Fibroblast of the conjunctiva (primary cell): ENCODE data around the gene PITPNB.

ENCODE experiments used
- DNase-seq: peaks from one replicate; pipeline ENCODE4 v3.0.0-alpha.2; 2010; ENCODE audit warnings: low read depth

Gene PITPNB

DNA sequence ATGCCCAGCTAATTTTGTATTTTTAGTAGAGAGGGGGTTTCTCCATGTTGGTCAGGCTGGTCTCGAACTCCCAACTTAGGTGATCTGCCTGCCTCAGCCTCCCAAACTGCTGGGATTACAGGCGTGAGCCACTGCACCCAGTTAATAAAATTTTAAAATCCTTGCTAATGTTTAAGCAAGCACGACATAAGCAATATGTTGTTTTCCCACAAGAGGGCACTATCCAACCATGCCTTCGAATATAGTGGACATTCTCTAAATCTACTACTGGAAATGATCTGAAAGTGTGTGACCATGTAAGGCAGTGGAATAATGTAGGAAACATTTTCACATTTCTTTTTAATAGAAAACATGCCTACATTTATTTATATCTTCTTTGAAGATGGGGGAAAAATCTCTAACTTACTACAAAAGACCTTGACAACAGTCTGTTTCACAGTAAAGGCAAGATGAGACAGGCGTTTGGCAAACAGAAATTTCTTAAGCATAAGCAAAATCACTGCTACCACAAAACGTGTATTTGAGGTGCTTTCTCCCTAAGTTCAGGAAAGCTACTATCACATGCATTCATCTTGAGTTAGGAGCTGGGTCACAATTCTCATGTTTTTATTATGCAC is 38.2 kb downstream of the PITPNB start:
- DNase-seq: peak; percentile 78

DNA sequence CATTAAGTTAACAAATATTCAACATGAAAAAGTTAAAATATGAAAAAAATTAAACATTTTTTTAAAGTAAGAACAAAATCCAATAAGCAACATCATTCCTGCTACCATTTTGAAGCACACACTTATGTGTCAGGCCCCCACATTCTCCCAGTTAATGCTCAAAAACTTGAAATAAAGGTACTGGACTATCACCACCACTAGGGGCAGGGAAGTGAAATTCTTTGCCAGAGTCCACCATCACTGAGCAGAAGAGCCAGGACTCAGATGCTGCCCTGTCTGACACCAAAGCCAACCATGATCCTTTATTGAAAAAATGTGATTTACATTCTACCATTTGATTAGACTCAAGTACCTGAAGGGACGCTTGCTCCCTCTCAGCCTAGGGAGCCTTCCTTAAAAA is 39.1 kb downstream of the PITPNB start:
- DNase-seq: no peak

DNA sequence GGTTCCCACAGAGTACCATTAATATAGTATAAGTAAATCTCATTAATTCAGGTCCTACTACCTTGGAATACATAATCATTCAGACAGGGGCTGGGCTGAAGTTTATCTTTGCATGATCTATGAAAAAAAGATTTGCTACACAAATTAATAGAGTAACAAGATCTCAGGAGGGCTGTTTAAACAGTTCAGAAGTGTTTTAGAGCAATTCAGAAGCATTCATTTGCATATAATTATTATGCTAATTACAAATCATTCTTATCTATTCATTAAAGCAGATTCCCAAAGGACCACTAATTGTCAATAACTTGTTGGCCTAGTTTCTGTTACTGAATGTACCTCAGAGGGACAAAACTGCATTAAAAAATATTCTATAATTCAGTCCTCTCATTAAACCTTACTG is 40.5 kb downstream of the PITPNB start:
- DNase-seq: no peak

DNA sequence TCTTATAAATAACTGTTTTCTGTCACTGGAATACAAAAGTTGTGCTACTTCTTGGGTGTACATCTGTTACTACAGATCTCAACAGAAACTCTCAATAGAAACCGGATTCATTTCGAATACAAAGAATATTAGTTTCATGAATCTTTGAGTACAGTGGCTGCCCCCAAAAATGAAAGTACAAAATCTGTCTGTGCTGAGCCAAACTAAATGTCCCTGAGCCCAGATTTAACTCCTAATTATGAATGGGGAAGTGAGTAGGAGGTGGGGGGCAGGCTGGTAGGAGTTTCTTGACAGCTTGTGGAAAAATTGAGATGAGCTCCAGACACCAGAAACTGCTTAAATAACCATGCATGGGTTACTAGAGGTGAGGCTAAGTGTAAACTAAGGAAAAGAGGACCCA is 41.6 kb downstream of the PITPNB start:
- no peak for DNase-seq

DNA sequence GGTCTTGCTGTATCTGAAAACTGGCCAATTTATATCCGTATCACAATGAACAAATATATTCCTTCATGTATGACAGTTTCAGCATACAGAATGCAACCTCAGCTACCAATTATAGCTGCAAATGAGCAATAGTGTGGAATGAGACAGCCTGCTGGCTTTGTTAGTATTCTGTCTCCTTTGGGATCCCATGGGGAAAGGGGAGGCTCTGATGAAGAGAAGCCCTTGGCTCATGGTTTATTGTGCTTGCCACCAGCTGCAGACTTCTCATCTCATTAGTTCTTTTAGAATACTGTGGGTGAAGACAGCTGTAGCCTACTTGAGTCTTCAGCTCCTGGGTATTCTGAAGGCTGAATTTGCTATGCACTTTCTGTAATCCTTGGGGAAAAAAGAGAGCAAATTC is 42.4 kb downstream of the PITPNB start:
- peak; percentile 49 for DNase-seq

DNA sequence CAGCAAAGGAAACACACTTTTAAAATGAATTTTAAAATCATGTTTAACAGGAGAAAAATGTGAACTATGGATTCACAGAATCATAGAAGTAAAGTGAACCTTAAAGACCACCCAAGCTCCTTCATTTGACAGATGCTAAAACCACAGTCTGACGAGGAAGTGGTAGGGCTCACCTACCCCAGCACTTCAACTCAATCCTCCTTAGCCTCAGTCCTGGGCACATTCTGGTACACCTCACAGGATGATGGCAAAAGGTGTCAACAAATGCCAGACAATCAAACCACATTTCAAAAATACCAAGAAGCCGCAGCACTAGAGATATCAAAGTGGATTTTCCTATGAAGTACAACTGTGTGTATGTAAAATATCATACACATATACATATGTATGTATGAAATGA is 43.1 kb downstream of the PITPNB start:
- no peak for DNase-seq

DNA sequence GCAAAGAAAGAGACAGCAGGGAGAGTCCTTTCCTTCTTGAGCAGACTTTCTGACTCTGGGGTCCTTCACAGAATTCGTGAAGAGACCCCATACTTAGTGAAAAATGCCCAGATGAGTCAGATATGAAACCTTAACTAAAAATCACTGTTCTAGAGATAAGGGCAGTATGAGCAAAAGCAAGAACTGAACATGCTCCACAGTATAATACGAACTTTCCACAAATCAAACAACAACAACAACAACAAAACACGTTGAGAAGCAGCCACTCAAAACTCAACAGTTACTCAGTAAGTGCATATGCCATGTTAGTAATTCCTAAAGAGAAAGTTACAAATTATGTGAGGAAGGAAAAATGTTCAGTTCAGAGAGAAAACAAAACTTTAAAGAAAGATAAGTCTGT is 44.3 kb downstream of the PITPNB start:
- DNase-seq: no peak

DNA sequence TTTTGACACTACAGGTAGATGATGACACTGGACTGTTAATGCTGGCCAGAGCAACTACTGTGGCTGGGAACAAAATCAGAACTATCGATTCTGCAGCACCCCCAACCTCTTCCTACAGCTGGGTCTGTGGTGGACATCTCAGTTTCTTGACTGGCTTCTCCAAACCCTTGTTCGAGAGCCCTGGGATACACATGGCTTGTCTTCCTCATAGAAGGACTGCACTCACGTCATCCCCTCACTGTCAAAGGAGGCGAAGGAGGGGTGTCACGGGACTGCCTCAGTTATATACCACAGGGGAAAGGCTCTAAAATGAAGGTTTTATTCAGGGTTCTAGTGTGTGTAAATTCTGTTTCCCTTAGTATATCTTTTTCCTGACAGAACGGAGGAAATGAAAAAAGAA is 44.9 kb downstream of the PITPNB start:
- DNase-seq: no peak

DNA sequence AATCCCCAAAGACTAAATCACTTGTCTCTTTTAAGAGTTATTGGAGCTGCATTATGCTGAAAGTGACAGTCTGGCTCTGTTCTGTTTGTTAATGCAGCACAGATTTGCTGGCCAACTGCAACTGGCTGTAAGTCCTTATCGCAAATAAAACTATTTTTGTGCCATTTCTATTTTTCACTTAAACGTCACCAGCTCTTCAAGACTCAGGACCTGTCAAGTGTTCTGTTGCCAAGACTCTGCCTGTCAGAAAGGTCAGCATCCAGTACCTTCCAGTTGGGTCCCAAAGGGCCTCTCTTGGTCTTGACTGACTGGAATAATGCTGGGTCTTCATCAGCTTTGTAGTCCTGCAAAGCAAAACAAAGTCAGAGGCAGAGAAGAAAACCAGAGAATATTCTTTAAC is 45.6 kb downstream of the PITPNB start:
- no peak for DNase-seq

DNA sequence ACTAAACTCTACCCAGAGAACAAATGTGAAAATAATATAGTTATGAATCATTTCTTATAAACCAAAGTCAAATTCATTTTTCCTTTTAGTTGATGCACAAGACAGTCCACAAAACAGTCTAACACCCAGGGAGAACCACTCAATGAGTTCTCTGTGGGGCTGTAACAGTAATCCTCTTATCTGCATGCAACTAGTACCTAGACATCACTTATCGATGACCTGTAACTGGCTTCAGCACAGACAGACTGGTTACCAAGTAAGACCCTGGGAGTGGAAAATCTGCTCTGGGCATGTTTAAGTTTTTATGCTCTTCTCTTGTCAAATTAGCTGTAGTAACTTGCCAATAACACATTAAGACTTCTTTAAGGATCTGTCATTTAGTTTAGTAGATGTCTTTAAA is 46.6 kb downstream of the PITPNB start:
- DNase-seq: no peak

DNA sequence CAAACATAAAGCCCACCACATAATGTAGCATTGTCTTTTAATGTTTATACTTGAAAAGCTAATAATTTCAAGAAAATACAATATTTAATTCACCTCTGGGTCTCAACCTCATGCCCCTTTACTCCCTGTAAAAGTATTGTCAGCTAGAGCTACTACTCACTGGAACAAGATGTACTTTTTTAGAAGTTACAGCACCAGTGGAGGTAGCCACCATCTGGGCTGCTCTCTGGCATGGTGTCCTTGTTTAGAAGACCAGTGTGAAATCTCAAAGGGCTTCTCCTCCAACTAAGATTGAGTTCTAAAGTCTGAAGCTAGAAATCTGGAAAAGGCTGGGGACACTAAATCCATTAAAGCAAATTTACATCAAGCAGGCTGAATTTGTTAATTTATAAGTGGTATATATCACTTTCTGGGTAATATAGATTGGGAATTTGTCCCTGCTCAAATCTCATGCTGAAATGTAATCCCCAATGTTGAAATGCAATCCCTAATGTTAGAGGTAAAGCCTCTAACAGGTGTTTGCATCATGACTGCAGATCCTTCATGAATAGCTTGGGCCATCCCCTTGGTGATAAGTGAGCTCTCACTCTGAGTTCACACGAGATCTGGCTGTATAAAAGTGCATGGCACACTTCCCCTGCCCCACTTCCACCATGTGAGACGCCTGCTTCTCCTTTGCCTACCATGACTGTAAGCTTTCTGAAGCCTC is 47.6 kb downstream of the PITPNB start:
- no peak for DNase-seq

DNA sequence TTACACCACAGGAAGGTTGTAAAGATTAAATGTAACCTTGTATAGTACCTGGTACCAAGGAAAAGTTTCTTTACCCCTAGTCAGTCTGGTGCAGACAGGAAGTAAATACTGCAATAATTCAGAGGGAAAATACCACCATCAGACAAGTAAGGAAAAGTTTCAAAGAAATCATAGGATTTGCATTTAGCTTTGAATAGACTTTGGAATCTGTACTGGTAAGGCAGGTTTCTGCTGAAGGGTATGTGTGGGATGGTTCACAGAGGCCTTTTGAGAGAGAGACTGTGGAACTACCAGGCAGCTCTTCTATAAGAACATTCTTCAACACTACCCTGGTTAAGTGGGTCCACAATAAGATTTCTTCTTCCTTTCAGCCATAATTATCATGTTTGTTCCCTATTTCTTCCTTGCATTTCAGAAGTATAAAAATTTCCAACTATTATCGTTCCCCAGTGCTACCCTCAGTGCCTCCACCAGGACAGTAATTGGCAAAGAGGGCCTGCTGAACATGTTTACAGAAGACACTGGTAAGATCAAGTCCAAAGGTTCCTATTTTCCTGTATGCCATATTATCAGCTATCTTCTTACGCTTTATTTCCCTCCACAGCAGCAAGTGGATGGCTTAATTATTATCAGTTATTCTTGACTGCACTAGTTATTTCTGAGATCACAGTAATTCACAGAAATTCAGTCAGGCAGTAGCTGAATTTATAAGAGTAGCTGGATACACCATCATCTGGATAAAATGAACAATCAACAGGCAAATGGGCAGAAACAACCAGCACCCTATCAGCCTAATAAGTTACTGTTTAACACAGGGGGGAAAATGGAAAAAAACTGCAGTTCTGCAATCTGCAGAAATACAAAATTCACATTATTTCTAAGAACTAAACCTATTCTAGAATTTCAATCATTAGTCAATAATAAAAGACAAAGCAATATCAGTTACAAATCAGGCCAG is 48.5 kb downstream of the PITPNB start:
- no peak for DNase-seq

DNA sequence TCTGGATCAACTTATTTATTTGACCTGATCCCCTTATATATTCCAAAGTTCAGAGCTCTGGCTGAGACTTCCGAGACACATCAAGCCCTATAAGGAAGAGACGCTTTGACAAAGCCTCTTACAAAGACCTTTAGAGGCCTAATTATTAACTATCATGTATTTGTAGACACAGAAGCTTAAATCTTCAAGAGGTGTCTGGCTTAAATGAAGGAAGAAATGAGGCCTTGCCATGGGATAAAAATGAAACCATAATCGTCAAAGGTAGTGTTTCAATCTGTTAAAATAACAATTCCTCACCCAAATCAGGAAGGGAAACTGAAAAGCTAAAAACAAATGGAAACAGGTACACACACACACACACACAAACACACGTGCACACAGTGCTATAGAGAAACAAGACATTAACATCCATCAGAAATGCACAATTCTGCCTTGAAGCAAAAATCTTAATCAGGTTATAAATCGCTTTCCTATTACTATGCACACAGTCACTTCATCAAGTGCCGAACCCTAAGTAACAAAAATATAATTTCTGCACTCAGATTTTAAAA is 50.2 kb downstream of the PITPNB start:
- DNase-seq: no peak

DNA sequence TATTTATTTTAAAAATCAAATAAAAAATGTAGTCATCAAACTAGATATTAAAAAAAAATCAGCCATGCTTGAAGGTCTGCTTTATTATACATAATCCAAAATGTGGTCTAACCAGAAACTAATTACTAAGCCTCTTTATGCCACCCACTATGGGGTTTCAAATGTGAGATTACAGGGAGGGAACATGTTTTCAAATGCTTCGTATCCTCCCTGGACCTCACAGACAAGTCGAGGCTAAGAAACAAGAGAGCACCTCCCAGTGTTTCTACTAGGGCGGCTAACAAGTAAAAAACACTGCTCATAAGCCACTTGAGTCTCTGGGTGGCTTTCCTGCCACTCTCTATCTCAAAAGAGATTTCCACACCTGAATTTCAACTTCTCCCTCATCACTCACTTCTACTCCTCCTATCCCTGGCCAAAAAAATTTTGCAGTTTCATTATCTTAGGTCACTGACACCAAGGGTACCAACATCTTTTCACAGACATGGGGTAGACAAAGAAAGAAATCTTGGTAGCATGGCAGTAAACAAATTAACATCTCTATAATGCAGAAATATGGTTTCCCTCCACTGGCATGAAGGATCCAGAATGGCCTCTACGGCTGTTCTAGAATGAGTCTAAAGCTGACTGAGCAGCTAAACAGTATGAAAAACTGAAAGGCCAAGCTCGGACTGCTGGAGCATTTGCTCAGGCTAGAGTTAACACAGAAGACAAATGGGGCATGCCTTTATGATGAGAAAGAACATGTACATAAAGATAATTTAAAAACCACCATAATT is 50.9 kb downstream of the PITPNB start:
- DNase-seq: no peak

DNA sequence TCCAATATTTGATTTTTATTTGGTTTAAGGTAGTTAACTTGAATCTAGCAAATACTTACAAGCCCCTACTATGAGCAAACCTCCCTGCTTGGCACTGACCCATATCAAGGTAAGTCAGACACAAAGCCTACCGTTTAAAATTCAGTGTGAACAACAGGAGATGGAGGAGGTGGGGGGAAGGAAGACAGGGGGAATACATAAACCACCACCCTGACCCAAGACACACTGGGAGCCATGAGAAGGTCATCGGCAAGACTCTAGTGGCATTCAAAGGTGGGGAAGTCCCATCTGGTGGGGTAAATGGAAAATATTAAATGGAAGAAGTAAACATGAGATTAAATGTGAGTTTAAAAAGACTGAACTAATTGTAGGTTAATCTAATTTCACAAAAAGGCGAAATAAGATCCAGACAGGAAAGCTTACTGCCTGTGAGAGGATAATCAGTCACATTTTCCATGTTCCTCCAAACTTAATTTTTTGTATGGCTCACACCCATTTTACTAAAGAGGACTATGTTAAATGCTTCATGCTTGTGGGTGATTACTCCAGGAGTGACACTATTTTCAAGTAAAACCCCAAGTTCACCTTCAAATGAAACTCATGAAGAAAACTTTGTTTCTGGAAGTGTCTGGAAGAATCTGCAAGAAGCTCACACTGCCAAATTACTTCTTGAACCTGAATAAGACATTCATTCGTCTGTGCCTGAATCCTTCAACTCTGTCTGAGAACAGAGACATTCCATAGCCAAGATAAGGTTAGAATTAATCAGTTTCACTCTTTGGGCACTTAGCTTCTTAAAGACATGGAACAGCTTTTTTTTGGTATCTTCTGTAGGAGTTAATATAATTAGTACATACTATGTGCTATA is 51.7 kb downstream of the PITPNB start:
- no peak for DNase-seq

DNA sequence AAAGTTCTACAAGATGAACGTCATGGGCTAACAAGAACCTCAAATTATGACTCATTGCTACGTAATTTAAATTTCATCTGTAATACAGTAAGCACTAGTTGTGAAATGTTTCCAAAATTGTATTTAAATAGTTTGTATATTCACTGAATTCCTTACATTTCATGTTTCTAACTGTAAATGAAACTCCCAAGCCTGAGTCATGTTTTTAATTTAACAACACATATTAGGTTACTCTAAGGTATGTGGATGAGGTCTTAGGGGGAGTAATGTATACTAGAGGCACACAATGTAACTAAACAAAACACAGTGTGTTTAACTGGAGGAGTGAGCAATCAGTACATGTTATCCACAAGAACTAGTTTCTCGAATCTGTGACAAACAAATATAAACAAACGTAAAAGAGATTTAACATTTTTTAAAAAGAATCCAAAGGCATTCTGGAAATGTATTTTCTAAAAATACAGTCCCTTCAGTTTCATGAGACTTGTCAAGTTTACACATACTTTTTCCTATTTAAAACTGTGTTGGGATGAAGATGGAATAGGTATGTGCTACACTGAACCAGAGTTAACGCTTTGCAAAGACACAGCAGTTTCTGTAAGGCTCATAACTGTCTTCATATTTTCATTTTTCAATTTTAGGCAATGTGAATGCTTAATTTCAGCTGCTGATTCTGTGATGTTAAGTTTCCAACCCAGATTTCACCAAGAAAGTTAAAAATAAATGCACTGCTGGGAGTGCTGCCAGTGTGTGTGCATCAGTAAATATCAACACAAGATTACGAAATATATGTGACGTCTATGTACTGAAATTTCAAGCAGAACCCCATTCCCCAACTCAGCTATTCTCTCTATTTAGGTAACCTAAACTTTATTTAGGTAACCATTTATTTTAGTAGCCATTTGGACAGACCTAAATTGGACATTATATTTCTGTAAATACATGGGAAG is 52.6 kb downstream of the PITPNB start:
- DNase-seq: peak; percentile 86

DNA sequence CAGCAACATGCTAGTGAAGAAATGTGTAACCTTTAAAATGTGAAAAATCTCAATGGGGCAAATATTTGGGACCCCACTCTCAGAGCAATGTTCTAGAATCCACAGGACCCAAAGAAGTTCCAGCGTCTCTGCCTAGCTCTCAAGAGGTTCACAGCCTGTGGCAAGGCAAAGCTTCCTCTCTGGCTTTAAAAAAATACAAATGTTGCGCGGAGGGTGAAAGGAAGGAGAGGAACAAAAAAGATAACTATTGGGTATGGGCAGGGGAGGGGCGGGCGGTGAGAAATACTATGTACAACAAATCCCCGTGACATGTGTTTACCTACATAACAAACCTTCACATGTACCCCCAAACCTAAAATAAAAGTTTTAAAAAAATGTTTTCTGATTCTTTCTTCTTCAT is 53.6 kb downstream of the PITPNB start:
- no peak for DNase-seq

DNA sequence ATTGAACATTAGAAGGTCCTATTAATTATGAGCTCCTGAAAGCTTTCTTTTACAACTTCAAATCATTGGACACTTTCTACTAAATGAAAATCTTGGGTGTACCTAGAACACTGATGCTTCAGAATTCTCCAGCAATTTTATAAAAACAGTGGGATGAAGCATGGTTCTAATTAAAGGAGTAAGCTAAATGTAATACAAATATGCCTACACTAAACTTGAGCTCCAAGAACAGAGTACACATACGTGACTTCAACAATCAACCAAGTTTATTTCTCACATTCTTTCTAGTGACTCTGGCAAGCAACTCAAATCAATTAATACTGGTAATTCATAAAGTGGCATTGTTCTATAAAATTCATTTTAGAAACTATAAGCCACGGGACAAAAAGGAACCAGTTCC is 55.5 kb downstream of the PITPNB start:
- DNase-seq: no peak

DNA sequence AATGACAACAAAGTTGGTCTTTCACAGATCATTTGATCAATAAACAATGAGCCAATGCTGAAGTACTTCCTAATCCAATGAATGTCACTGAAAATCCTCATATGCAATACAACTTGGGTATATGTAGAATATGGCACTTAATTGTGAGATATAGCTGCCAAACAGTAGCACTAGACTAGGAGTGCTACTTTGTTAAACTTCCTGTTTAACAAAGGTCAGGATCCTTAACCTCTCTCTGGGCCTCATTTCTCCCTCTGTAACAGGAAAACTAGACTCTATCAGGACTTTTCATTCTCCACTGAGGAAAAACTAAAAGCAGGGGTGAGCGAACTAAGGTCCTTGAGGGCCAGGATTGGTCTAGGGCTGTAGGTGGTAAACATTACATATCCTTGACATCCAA is 56.1 kb downstream of the PITPNB start:
- no peak for DNase-seq

DNA sequence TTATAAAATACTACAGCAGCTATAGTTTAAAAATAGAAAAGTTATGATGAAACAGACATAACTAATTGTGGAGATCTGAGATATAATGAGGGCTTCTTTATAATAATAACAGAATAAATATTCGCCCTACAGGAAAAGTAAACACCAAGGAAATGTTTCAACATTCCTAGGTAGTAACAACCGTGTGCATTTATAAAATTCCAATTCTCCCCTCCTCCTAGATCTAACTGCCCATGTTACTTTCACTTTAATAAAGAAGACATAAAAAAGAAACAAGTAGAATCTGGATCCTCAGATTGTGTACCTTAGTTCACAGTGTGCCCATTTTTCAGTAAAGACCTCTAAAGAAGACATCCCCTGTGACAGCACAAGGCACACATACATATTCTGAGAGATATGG is 59.7 kb downstream of the PITPNB start:
- DNase-seq: no peak
